HCT116 (cell line): ENCODE data around the gene C18orf54. TPM values are rescaled to one million over a fixed set of nuclear protein-coding genes. Genes with fewer than 3 reads are reported as not detected.

Experiments used
- ATAC-seq: fragments of 200-7000 bp; cut with Tn5 transposase; 2 replicates; pipeline ENCODE4 v1.9.1; 2020; ENCODE audit warnings: mild to moderate bottlenecking, moderate library complexity
- BruUV-seq: library from RNA; stranded (reverse); fragments of 400-500 nt; replicated peaks from 2 replicates; lab custom pipeline; 2021; lab: Mats Ljungman, UMichigan
- CTCF ChIA-PET: fragments of 300-600 bp; sonication (Branson Sonifier 250); formaldehyde crosslinking; loops from one replicate; lab custom pipeline; 2021; ENCODE audit warnings: antibody characterized with exemption; lab: Charles Lee
- POLR2A ChIA-PET: fragments of 300-600, 350-600 bp; sonication (Branson Sonifier 250); formaldehyde crosslinking; loops from one replicate; lab custom pipeline; 2021; ENCODE audit warnings: antibody characterized with exemption; lab: Charles Lee
- RAD21 ChIA-PET, 2 experiments: fragments of 300-600 bp; sonication (Branson Sonifier 250); formaldehyde crosslinking; loops; one replicate each; lab custom pipeline; 2023; ENCODE audit warnings: low total read pairs in 2 of 2; ENCODE audit not compliant: uncharacterized antibody in 2 of 2, unreplicated experiment in 2 of 2, low non-redundant PET in 1 of 2; lab: Charles Lee
- DNase-seq: peaks from one replicate; pipeline ENCODE4 v3.0.0-alpha.2; 2010; ENCODE audit warnings: low read depth, low spot score
- H2AFZ ChIP-seq: fragments of 200-600 bp; shearing (Covaris generic), sonication (generic); 2 replicates; pipeline ENCODE4 v1.6.1; 2017; ENCODE audit warnings: low read depth, mixed run types, mixed read lengths, antibody characterized with exemption, low read length; ENCODE audit not compliant: poor library complexity, severe bottlenecking
- H3K27ac ChIP-seq: 2 replicates; pipeline ENCODE4 v1.5.1; 2012; ENCODE audit warnings: low read depth, low read length
- H3K27me3 ChIP-seq: fragments of 200-600 bp; sonication (generic); 2 replicates; pipeline ENCODE4 v1.6.1; 2016; ENCODE audit warnings: mixed run types, low read length, mixed read lengths; ENCODE audit not compliant: insufficient read depth
- H3K36me3 ChIP-seq, 2 experiments: fragments of 200-500 bp in 1 of 2; fragments of 200-600 bp in 1 of 2; sonication (Bioruptor generic) in 1 of 2; sonication (generic) in 1 of 2; 2 replicates each; pipeline versions ENCODE4 v1.5.1 to v1.6.1; 2014 to 2016; ENCODE audit warnings: low read length in 2 of 2, inconsistent platforms in 1 of 2, mixed read lengths in 1 of 2, mixed run types in 1 of 2; ENCODE audit not compliant: insufficient read depth in 2 of 2, control insufficient read depth in 1 of 2
- H3K4me1 ChIP-seq, 2 experiments: fragments of 200-600 bp in 1 of 2; sonication (generic) in 1 of 2; 2 replicates each; pipeline versions ENCODE4 v1.5.1 to v1.6.1; 2012 to 2017; ENCODE audit warnings: low read length in 2 of 2, inconsistent platforms in 1 of 2, mild to moderate bottlenecking in 1 of 2, mixed read lengths in 1 of 2, mixed run types in 1 of 2, moderate library complexity in 1 of 2; ENCODE audit not compliant: insufficient read depth in 2 of 2, control insufficient read depth in 1 of 2
- H3K4me2 ChIP-seq: fragments of 200-600 bp; sonication (generic); 2 replicates; pipeline ENCODE4 v1.6.1; 2017; ENCODE audit warnings: mixed run types, low read length, mixed read lengths
- H3K4me3 ChIP-seq, 2 experiments: fragments of 200-600 bp in 1 of 2; sonication (generic) in 1 of 2; replicated peaks in 1 of 2; 2 replicates each; pipeline ENCODE4 v1.5.1; 2011 to 2016; ENCODE audit warnings: low read length in 2 of 2, control low read depth in 1 of 2, low read depth in 1 of 2, mild to moderate bottlenecking in 1 of 2, mixed read lengths in 1 of 2, mixed run types in 1 of 2
- H3K79me2 ChIP-seq: fragments of 200-600 bp; sonication (generic); 2 replicates; pipeline ENCODE4 v1.6.1; 2017; ENCODE audit warnings: mild to moderate bottlenecking, mixed run types, low read length, moderate library complexity, mixed read lengths; ENCODE audit not compliant: insufficient read depth
- H3K9ac ChIP-seq: fragments of 200-600 bp; sonication (generic); 2 replicates; pipeline ENCODE4 v1.6.1; 2016; ENCODE audit warnings: low read length, mixed read lengths
- H3K9me2 ChIP-seq: fragments of 200-600 bp; sonication (generic), shearing (Covaris generic); 2 replicates; pipeline ENCODE4 v1.6.1; 2017; ENCODE audit warnings: mixed run types, mild to moderate bottlenecking, moderate library complexity; ENCODE audit not compliant: insufficient read depth
- H3K9me3 ChIP-seq, 2 experiments: fragments of 200-500 bp in 1 of 2; fragments of 200-600 bp in 1 of 2; sonication (Bioruptor generic) in 1 of 2; sonication (generic) in 1 of 2; 2 replicates each; pipeline ENCODE4 v1.6.1; 2014 to 2017; ENCODE audit warnings: low read length in 2 of 2, mixed read lengths in 2 of 2, inconsistent platforms in 1 of 2, low read depth in 1 of 2, mild to moderate bottlenecking in 1 of 2, mixed run types in 1 of 2, moderate library complexity in 1 of 2; ENCODE audit not compliant: control insufficient read depth in 1 of 2, insufficient read depth in 1 of 2
- H4K20me1 ChIP-seq: fragments of 200-600 bp; sonication (generic), shearing (Covaris generic); 2 replicates; pipeline ENCODE4 v1.6.1; 2017; ENCODE audit warnings: mixed run types, mild to moderate bottlenecking, moderate library complexity; ENCODE audit not compliant: insufficient read depth
- CBX3 ChIP-seq: IDR thresholded peaks from 2 replicates; pipeline ENCODE4 v1.6.1; 2012; ENCODE audit warnings: low read depth
- CEBPB ChIP-seq: IDR thresholded peaks from 2 replicates; pipeline ENCODE4 v1.6.1; 2012; ENCODE audit warnings: low read depth
- EGR1 ChIP-seq: IDR thresholded peaks from 2 replicates; pipeline ENCODE4 v1.6.1; 2012; ENCODE audit warnings: low read depth
- FOSL1 ChIP-seq: IDR thresholded peaks from 2 replicates; pipeline ENCODE4 v1.6.1; 2012; ENCODE audit warnings: low read depth
- JUND ChIP-seq: IDR thresholded peaks from 2 replicates; pipeline ENCODE4 v1.6.1; 2012
- POLR2AphosphoS5 ChIP-seq: IDR thresholded peaks from 2 replicates; pipeline ENCODE4 v1.6.1; 2011; ENCODE audit warnings: mild to moderate bottlenecking, low read depth, low read length, moderate library complexity
- RAD21 ChIP-seq: IDR thresholded peaks from 2 replicates; pipeline ENCODE4 v1.6.1; 2012; ENCODE audit warnings: low read depth, mild to moderate bottlenecking
- SP1 ChIP-seq: IDR thresholded peaks from 2 replicates; pipeline ENCODE4 v1.6.1; 2012; ENCODE audit warnings: low read depth
- YY1 ChIP-seq: IDR thresholded peaks from 2 replicates; pipeline ENCODE4 v1.6.1; 2011; ENCODE audit warnings: low read length, low read depth, moderate library complexity, mild to moderate bottlenecking; ENCODE audit not compliant: insufficient replicate concordance; ENCODE audit errors: extremely low read depth
- ZBTB33 ChIP-seq: IDR thresholded peaks from 2 replicates; pipeline ENCODE4 v1.6.1; 2011; ENCODE audit warnings: mild to moderate bottlenecking, low read length, moderate library complexity; ENCODE audit not compliant: insufficient replicate concordance; ENCODE audit errors: extremely low read depth
- ZFX ChIP-seq: fragments of 450-650 bp; IDR thresholded peaks from 2 replicates; pipeline ENCODE4 v1.6.1; 2017
- ZNF274 ChIP-seq: fragments of 200-500 bp; sonication (Bioruptor generic); IDR thresholded peaks from 2 replicates; pipeline ENCODE4 v1.6.1; 2014; ENCODE audit warnings: mild to moderate bottlenecking, low read depth, low read length, inconsistent platforms
- intact Hi-C: fragments of 100-400 bp; cut with micrococcal nuclease; formaldehyde crosslinking; loops from 2 replicates; pipeline ENCODE4 v1.10.0; 2022
- total RNA-seq: library from RNA; stranded (reverse); gene quantifications from one replicate; pipeline ENCODE4 v1.2.1, GENCODE V29; 2021; ENCODE audit not compliant: unreplicated experiment
- TF ChIP-seq, protein P1 (sequence below): IDR thresholded peaks from 2 replicates; pipeline ENCODE4 v1.6.1; 2012

C18orf54 gene
- total RNA-seq, 1 experiment from 2014 or later = 10.0 TPM

DNA sequence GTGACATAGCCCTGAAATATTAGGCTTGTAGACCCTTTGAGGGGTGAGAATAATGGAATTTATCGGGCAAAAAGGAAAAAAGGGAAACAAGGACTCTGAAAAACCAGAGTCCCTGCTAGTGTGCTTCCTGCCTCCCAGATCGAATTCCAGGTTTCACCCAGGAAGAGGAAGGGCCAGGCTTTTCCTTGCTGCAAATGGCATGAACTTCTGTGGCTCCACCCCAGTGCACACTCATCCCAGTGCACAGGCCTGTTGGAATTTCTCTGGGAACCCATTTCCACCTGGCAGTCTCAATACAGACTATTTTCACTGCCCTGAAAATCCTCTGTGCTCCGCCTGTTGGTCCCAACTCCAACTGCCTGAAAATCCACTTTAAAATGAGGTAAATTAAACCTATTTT is 29.9 kb downstream of the C18orf54 start:
- peak overlapping the region; percentile 22 for H2AFZ ChIP-seq

DNA sequence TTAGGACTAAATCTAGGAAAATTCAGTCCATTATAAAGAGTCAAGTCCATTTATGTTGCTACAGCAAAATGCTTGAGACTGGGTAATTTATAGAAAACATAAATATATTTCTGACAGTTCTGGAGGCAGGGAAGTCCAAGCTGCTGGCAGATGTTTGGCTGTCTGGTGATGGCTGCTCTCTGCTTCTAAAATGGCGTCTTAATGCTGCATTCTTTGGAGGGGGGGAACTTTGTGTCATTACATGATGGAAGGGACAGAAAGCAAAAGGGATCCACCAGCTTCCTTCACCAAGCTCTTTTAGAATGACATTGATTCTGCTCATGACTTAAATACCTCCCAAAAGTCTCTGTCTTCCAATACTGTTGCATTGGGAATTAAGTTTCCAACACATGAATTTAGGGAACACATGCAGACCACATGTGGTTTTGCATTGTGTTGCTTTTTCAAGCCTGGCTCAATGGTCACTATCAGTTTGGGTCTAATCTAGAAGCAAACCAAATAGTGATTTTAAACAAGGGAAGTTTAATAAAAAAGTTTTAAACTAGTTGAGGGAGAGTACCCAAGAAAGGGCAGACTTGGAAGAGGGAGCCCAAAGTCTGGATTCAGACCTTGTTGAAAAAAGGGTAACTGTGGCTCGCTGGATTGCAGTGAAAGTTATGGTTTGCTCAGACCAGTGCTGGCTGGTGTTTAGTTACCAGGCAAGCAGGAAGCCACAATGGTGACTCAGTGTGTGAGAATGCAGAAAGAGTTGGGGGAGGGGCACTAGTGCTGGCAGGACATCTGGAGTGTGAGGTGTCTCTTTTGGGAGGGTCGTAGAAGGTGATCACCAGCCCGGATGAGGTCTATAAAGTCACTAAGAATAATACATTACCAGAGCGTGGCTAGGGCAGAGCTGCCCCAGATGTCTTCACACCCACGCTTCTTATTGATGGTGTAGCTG is 30.8 kb downstream of the C18orf54 start:
- Histone ChIP-seq H3K27ac (peak overlapping the region; percentile 75), H3K27me3 (no peaks in the 10 kb centered on the region), H3K9me2 (no peaks in the 10 kb centered on the region), H3K9me3 (no peaks in the 10 kb centered on the region), H3K4me1 (peaks cover 23 to 37% of the 10 kb centered on the region in 2 experiments), H3K4me3 (peak overlapping the region; percentile 6 to 43; a peak in 2 of 4 replicates), H3K4me2 (peak overlapping the region; percentile 76), H3K79me2 (no peaks in the 10 kb centered on the region), H3K9ac (peak overlapping the region; percentile 54), H4K20me1 (no peaks in the 10 kb centered on the region), H3K36me3 (no peaks in the 10 kb centered on the region), H2AFZ (no peak overlapping the region)
- ATAC-seq = peak; percentile 87
- TSS peak; percentile 97 for BruUV-seq
- RAD21 ChIA-PET = no interaction called here
- POLR2A ChIA-PET = interaction anchor here (0.9 kb wide), 1 partner anchor 21 kb away, joined by 3 read pairs; no protein-coding TSS in a partner anchor
- intact Hi-C loops = loop anchor here (5.0 kb wide), 1 partner anchor 116 kb away; no protein-coding TSS in a partner anchor
- CTCF ChIA-PET = no interaction called here
- DNase-seq = peak; percentile 66
- TF ChIP-seq ZBTB33 = no peak
- peak; percentile 23; the same call in 1 of the 2 replicates for TF ChIP-seq EGR1
- TF ChIP-seq RAD21 = no peak
- no peak for TF ChIP-seq ZFX
- 0 out of 2 replicates have a peak, but pooled peaks have one; percentile 23 for TF ChIP-seq CEBPB
- TF ChIP-seq, protein P1, sequence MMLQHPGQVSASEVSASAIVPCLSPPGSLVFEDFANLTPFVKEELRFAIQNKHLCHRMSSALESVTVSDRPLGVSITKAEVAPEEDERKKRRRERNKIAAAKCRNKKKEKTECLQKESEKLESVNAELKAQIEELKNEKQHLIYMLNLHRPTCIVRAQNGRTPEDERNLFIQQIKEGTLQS = no peak; the same call in 1 of the 2 replicates
- TF ChIP-seq YY1 = peak; percentile 85
- peak; percentile 71 for TF ChIP-seq POLR2AphosphoS5
- TF ChIP-seq CBX3 = no peak
- peak; percentile 89 for TF ChIP-seq FOSL1
- TF ChIP-seq SP1 = peak; percentile 86
- peak; percentile 91 for TF ChIP-seq JUND

More for the DNA sequence above, 29.9 kb downstream of the C18orf54 start:
- Histone ChIP-seq H3K79me2 (no peaks in the 10 kb centered on the region), H3K4me2 (peak overlapping the region; percentile 76), H3K4me3 (peak overlapping the region; percentile 12 to 43), H3K9me3 (no peaks in the 10 kb centered on the region), H3K27me3 (no peaks in the 10 kb centered on the region), H3K9ac (peak overlapping the region; percentile 54), H3K9me2 (no peaks in the 10 kb centered on the region), H3K27ac (peak overlapping the region; percentile 75), H3K36me3 (no peaks in the 10 kb centered on the region), H4K20me1 (no peaks in the 10 kb centered on the region), H3K4me1 (peaks cover 23 to 37% of the 10 kb centered on the region in 2 experiments)
- ChIA-PET RAD21 (no interaction called here), POLR2A (interaction anchor here (0.9 kb wide), 1 partner anchor 22 kb away, joined by 3 read pairs; no protein-coding TSS in a partner anchor), CTCF (no interaction called here)
- no peak for TF ChIP-seq ZNF274
- TF ChIP-seq EGR1 = no peak
- ATAC-seq (0 out of 2 replicates have a peak, but pooled peaks have one; percentile 23), DNase-seq (no peak)
- intact Hi-C loops = loop anchor here (5.0 kb wide), 1 partner anchor 115 kb away; no protein-coding TSS in a partner anchor
- no TSS peak for BruUV-seq
